ENCODE measurements around the gene IL17RE.

IL17RE gene

GRCh38 chr3:9908286-9908685, 5.6 kb downstream of the IL17RE start:
- H3K27me3 Mint-ChIP-seq: peaks cover 2% of the 10 kb centered on the region
- peaks cover 27% of the 10 kb centered on the region for H3K4me1 Mint-ChIP-seq (ENCODE audit: low read depth)
- H3K4me3 Mint-ChIP-seq: no peak overlapping the region
- no peak overlapping the region for H3K27ac Mint-ChIP-seq
- H3K9me3 Mint-ChIP-seq: no peaks in the 10 kb centered on the region
- H3K36me3 Mint-ChIP-seq (ENCODE audit: low read depth): no peaks in the 10 kb centered on the region

- no peaks in the 10 kb centered on the region for H3K36me3 Mint-ChIP-seq (ENCODE audit: low read depth)
- H3K4me3 Mint-ChIP-seq: no peak overlapping the region
- H3K27ac Mint-ChIP-seq: no peak overlapping the region
- H3K9me3 Mint-ChIP-seq: no peaks in the 10 kb centered on the region
- peaks cover 6% of the 10 kb centered on the region for H3K27me3 Mint-ChIP-seq
- peaks cover 23% of the 10 kb centered on the region for H3K4me1 Mint-ChIP-seq (ENCODE audit: low read depth)
Observed at GRCh38 chr3:9909221-9910013, 6.8 kb downstream of the IL17RE start.

GRCh38 chr3:9911863-9912262, 9.2 kb downstream of the IL17RE start:
- H3K4me1 Mint-ChIP-seq (ENCODE audit: low read depth): peaks cover 35% of the 10 kb centered on the region
- no peak overlapping the region for H3K27ac Mint-ChIP-seq
- H3K9me3 Mint-ChIP-seq: no peaks in the 10 kb centered on the region
- no peaks in the 10 kb centered on the region for H3K36me3 Mint-ChIP-seq (ENCODE audit: low read depth)
- H3K4me3 Mint-ChIP-seq: no peak overlapping the region
- peaks cover 6% of the 10 kb centered on the region for H3K27me3 Mint-ChIP-seq

- Mint-ChIP-seq H3K27me3 (peaks cover 6% of the 10 kb centered on the region), H3K36me3 (ENCODE audit: low read depth) (no peaks in the 10 kb centered on the region), H3K4me3 (no peak overlapping the region), H3K9me3 (no peaks in the 10 kb centered on the region), H3K27ac (no peak overlapping the region), H3K4me1 (ENCODE audit: low read depth) (peaks cover 36% of the 10 kb centered on the region)
Observed at GRCh38 chr3:9912294-9912935, 9.8 kb downstream of the IL17RE start.

- Mint-ChIP-seq H3K27ac (no peak overlapping the region), H3K4me3 (no peak overlapping the region), H3K27me3 (peaks cover 6% of the 10 kb centered on the region)
Observed at GRCh38 chr3:9913601-9914000, 11.0 kb downstream of the IL17RE start.

GRCh38 chr3:9914011-9914410, 11.4 kb downstream of the IL17RE start:
- no peak overlapping the region for H3K4me3 Mint-ChIP-seq
- no peaks in the 10 kb centered on the region for H3K9me3 Mint-ChIP-seq
- H3K4me1 Mint-ChIP-seq (ENCODE audit: low read depth): peaks cover 36% of the 10 kb centered on the region
- H3K27me3 Mint-ChIP-seq: peaks cover 6% of the 10 kb centered on the region
- no peaks in the 10 kb centered on the region for H3K36me3 Mint-ChIP-seq (ENCODE audit: low read depth)
- no peak overlapping the region for H3K27ac Mint-ChIP-seq

More at GRCh38 chr3:9913601-9914000, 11.0 kb downstream of the IL17RE start:
- peaks cover 36% of the 10 kb centered on the region for H3K4me1 Mint-ChIP-seq (ENCODE audit: low read depth)
- no peaks in the 10 kb centered on the region for H3K9me3 Mint-ChIP-seq
- no peaks in the 10 kb centered on the region for H3K36me3 Mint-ChIP-seq (ENCODE audit: low read depth)

GRCh38 chr3:9914559-9915253, 12.1 kb downstream of the IL17RE start:
- Mint-ChIP-seq H3K36me3 (ENCODE audit: low read depth) (no peaks in the 10 kb centered on the region), H3K9me3 (no peaks in the 10 kb centered on the region), H3K27me3 (peaks cover 6% of the 10 kb centered on the region), H3K4me1 (ENCODE audit: low read depth) (peaks cover 29% of the 10 kb centered on the region), H3K27ac (no peak overlapping the region), H3K4me3 (peak overlapping the region; percentile 13)

GRCh38 chr3:9915254-9916141, 12.8 kb downstream of the IL17RE start:
- peaks cover 27% of the 10 kb centered on the region for H3K4me1 Mint-ChIP-seq (ENCODE audit: low read depth)
- H3K27me3 Mint-ChIP-seq: peaks cover 6% of the 10 kb centered on the region
- H3K9me3 Mint-ChIP-seq: no peaks in the 10 kb centered on the region
- H3K4me3 Mint-ChIP-seq: peak overlapping the region; percentile 70
- H3K27ac Mint-ChIP-seq: peak overlapping the region; percentile 36
- no peaks in the 10 kb centered on the region for H3K36me3 Mint-ChIP-seq (ENCODE audit: low read depth)

- Mint-ChIP-seq H3K27ac (peak overlapping the region; percentile 31), H3K36me3 (ENCODE audit: low read depth) (no peaks in the 10 kb centered on the region), H3K27me3 (peaks cover 6% of the 10 kb centered on the region), H3K4me3 (peak overlapping the region; percentile 70), H3K9me3 (no peaks in the 10 kb centered on the region), H3K4me1 (ENCODE audit: low read depth) (peaks cover 27% of the 10 kb centered on the region)
Observed at GRCh38 chr3:9916346-9916733, 13.7 kb downstream of the IL17RE start.

GRCh38 chr3:9916734-9917680, 14.4 kb downstream of the IL17RE start, which contains the start of gene IL17RC:
Gene IL17RC (plus strand): TSS chr3:9917098. CDS start chr3:9917316, 218 bp downstream.
- Mint-ChIP-seq H3K4me3 (peak within 1 kb of the TSS; percentile 70), H3K36me3 (ENCODE audit: low read depth) (no peaks in the 10 kb centered on the region), H3K4me1 (ENCODE audit: low read depth) (peaks cover 22% of the 10 kb centered on the region), H3K27me3 (peaks cover 4% of the 10 kb centered on the region), H3K27ac (peak within 1 kb of the TSS; percentile 36), H3K9me3 (no peaks in the 10 kb centered on the region)

- Mint-ChIP-seq H3K9me3 (no peaks in the 10 kb centered on the region), H3K4me3 (no peak overlapping the region), H3K4me1 (ENCODE audit: low read depth) (peaks cover 14% of the 10 kb centered on the region), H3K36me3 (ENCODE audit: low read depth) (no peaks in the 10 kb centered on the region), H3K27ac (no peak overlapping the region), H3K27me3 (peaks cover 4% of the 10 kb centered on the region)
Observed at GRCh38 chr3:9917820-9918219, 15.2 kb downstream of the IL17RE start.

- no peaks in the 10 kb centered on the region for H3K36me3 Mint-ChIP-seq (ENCODE audit: low read depth)
- no peak overlapping the region for H3K4me3 Mint-ChIP-seq
- H3K27me3 Mint-ChIP-seq: peaks cover 4% of the 10 kb centered on the region
- H3K4me1 Mint-ChIP-seq (ENCODE audit: low read depth): peaks cover 13% of the 10 kb centered on the region
- H3K9me3 Mint-ChIP-seq: no peaks in the 10 kb centered on the region
- H3K27ac Mint-ChIP-seq: no peak overlapping the region
Observed at GRCh38 chr3:9918261-9919038, 15.8 kb downstream of the IL17RE start.

GRCh38 chr3:9928158-9928557, 25.5 kb downstream of the IL17RE start:
- Mint-ChIP-seq H3K4me3 (no peak overlapping the region), H3K27me3 (no peaks in the 10 kb centered on the region), H3K36me3 (ENCODE audit: low read depth) (no peaks in the 10 kb centered on the region), H3K27ac (no peak overlapping the region), H3K9me3 (no peaks in the 10 kb centered on the region), H3K4me1 (ENCODE audit: low read depth) (peaks cover 16% of the 10 kb centered on the region)
